Keratinocyte (primary cell): ENCODE data around the gene NTN5. TPM values are rescaled to one million over a fixed set of nuclear protein-coding genes. Genes with fewer than 3 reads are reported as not detected.

Experiments
- DNase-seq: peaks from one replicate; pipeline ENCODE4 v3.0.0-alpha.2; 2011; ENCODE audit warnings: low read depth, missing footprints, low spot score
- FAIRE-seq: peaks from 2 replicates; lab custom pipeline; 2011; peaks lifted over from hg19 to GRCh38; lab: Jason Lieb, UNC
- H2AFZ ChIP-seq: 2 replicates; pipeline ENCODE4 v1.6.0; 2012; ENCODE audit warnings: low read length, control low read depth, inconsistent platforms; ENCODE audit not compliant: control insufficient read depth
- H3K27ac ChIP-seq: 2 replicates; pipeline ENCODE4 v1.5.1; 2011; ENCODE audit warnings: low read length; ENCODE audit not compliant: control insufficient read depth, insufficient read depth
- H3K27me3 ChIP-seq: 3 replicates; pipeline ENCODE4 v1.6.0; 2011; ENCODE audit warnings: low read length; ENCODE audit not compliant: control insufficient read depth, insufficient read depth; ENCODE audit errors: extremely low read depth
- H3K36me3 ChIP-seq, 2 experiments: 2 replicates in 1 of 2; 3 replicates in 1 of 2; pipeline ENCODE4 v1.5.1; 2011; ENCODE audit warnings: low read length in 2 of 2, mild to moderate bottlenecking in 1 of 2; ENCODE audit not compliant: control insufficient read depth in 2 of 2, insufficient read depth in 2 of 2; ENCODE audit errors: extremely low read depth in 1 of 2
- H3K4me1 ChIP-seq: 3 replicates; pipeline ENCODE4 v1.5.1; 2011; ENCODE audit warnings: low read length; ENCODE audit not compliant: control insufficient read depth, insufficient read depth; ENCODE audit errors: extremely low read depth
- H3K4me2 ChIP-seq: 3 replicates; pipeline ENCODE4 v1.6.0; 2011; ENCODE audit warnings: low read depth, low read length; ENCODE audit not compliant: control insufficient read depth, insufficient read depth; ENCODE audit errors: extremely low read depth
- H3K4me3 ChIP-seq, 3 experiments: fragments of 200-600 bp in 1 of 3; sonication (generic) in 1 of 3; 2 replicates in 2 of 3; 3 replicates in 1 of 3; pipeline ENCODE4 v1.5.1; 2011 to 2016; ENCODE audit warnings: low read length in 3 of 3, mild to moderate bottlenecking in 3 of 3, control low read depth in 2 of 3, inconsistent platforms in 1 of 3, low read depth in 1 of 3, mixed read lengths in 1 of 3, mixed run types in 1 of 3, moderate library complexity in 1 of 3; ENCODE audit not compliant: control insufficient read depth in 2 of 3, insufficient read depth in 2 of 3; ENCODE audit errors: extremely low read depth in 1 of 3
- H3K79me2 ChIP-seq: 2 replicates; pipeline ENCODE4 v1.6.0; 2012; ENCODE audit warnings: low read length; ENCODE audit not compliant: control insufficient read depth, insufficient read depth
- H3K9ac ChIP-seq: 3 replicates; pipeline ENCODE4 v1.6.0; 2011; ENCODE audit warnings: low read length; ENCODE audit not compliant: control insufficient read depth, insufficient read depth; ENCODE audit errors: extremely low read depth
- H3K9me1 ChIP-seq: 3 replicates; pipeline ENCODE4 v1.6.0; 2011; ENCODE audit warnings: low read length; ENCODE audit not compliant: control insufficient read depth, insufficient read depth; ENCODE audit errors: extremely low read depth
- H3K9me3 ChIP-seq: 2 replicates; pipeline ENCODE4 v1.5.1; 2012; ENCODE audit warnings: low read depth, low read length; ENCODE audit not compliant: control insufficient read depth
- H4K20me1 ChIP-seq: 3 replicates; pipeline ENCODE4 v1.6.0; 2011; ENCODE audit warnings: low read length; ENCODE audit not compliant: control insufficient read depth, insufficient read depth; ENCODE audit errors: extremely low read depth
- EZH2 ChIP-seq: IDR thresholded peaks from one replicate; pipeline ENCODE4 v1.6.1; 2012; ENCODE audit warnings: inconsistent platforms, mild to moderate bottlenecking, low read length, moderate library complexity
- dilution Hi-C: fragments of 300-500 bp; cut with MboI; formaldehyde crosslinking; loops from one replicate; pipeline ENCODE4 v1.7.0; 2020; ENCODE audit warnings: low sequenced_read_pairs; ENCODE audit not compliant: extremely low pct_ligation_motif_present
- polyA plus RNA-seq, 5 experiments: library from polyadenylated mRNA; depleted of rRNA in 3 of 5; stranded (reverse) in 3 of 5; stranded (forward) in 1 of 5; unstranded in 1 of 5; fragments of >200 nt; gene quantifications; 1 replicate in 1 of 5; 2 replicates in 3 of 5; 3 replicates in 1 of 5; pipeline versions ENCODE4 v1.2.1 to v1.2.3, GENCODE V29; 2011 to 2012; ENCODE audit warnings: missing spikeins in 2 of 5, low read depth in 1 of 5, low replicate concordance in 1 of 5
- TF ChIP-seq, protein P1 (sequence below), 3 experiments: IDR thresholded peaks in 1 of 3; conservative IDR thresholded peaks in 1 of 3; optimal IDR thresholded peaks in 1 of 3; 2 replicates in 2 of 3; 3 replicates in 1 of 3; pipeline versions ENCODE3 to v1.5.1; 2011; ENCODE audit warnings: low read length in 3 of 3, mild to moderate bottlenecking in 3 of 3, moderate library complexity in 2 of 3, control low read depth in 1 of 3, inconsistent platforms in 1 of 3; ENCODE audit not compliant: insufficient read depth in 2 of 3; ENCODE audit errors: extremely low read depth in 1 of 3

NTN5 gene
- polyA plus RNA-seq, 1 donor (not counting 4 experiments of a cell fraction or from before 2014, with no cell fraction given), result 0.07 TPM

GRCh38 chr19:48714759-48715675 lies 42.2 kb upstream of the NTN5 start:
- dilution Hi-C loops, result no loop called here
- TF ChIP-seq, protein P1, sequence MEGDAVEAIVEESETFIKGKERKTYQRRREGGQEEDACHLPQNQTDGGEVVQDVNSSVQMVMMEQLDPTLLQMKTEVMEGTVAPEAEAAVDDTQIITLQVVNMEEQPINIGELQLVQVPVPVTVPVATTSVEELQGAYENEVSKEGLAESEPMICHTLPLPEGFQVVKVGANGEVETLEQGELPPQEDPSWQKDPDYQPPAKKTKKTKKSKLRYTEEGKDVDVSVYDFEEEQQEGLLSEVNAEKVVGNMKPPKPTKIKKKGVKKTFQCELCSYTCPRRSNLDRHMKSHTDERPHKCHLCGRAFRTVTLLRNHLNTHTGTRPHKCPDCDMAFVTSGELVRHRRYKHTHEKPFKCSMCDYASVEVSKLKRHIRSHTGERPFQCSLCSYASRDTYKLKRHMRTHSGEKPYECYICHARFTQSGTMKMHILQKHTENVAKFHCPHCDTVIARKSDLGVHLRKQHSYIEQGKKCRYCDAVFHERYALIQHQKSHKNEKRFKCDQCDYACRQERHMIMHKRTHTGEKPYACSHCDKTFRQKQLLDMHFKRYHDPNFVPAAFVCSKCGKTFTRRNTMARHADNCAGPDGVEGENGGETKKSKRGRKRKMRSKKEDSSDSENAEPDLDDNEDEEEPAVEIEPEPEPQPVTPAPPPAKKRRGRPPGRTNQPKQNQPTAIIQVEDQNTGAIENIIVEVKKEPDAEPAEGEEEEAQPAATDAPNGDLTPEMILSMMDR (optimal IDR thresholded peaks at IDR 0.05 in 1 of 3, IDR thresholded peaks at IDR 0.05 in 1 of 3, conservative IDR thresholded peaks at IDR 0.05 in 1 of 3; ENCODE audit: extremely low read depth in 1 of 3, insufficient read depth in 2 of 3, low read length in 3 of 3), result no peak
- TF ChIP-seq EZH2, result no peak
- Histone ChIP-seq H3K27ac (peak overlapping the region; percentile 71), H3K4me3 (peak overlapping the region; percentile 57 to 79 (median 78)), H3K4me2 (peak overlapping the region; percentile 96), H3K4me1 (peaks cover 30% of the 10 kb centered on the region), H3K9ac (peak overlapping the region; percentile 80), H3K36me3 (no peaks in the 10 kb centered on the region), H3K9me3 (no peaks in the 10 kb centered on the region), H3K79me2 (peaks cover 4% of the 10 kb centered on the region), H3K27me3 (no peaks in the 10 kb centered on the region), H3K9me1 (no peaks in the 10 kb centered on the region), H2AFZ (peak overlapping the region; percentile 63), H4K20me1 (no peaks in the 10 kb centered on the region)
- FAIRE-seq (no peak), DNase-seq (no peak)

GRCh38 chr19:48713864-48714755 lies 41.3 kb upstream of the NTN5 start:
- peak overlapping the region; percentile 80 for H3K9ac ChIP-seq
- no peak for TF ChIP-seq EZH2
- TF ChIP-seq, protein P1 (optimal IDR thresholded peaks at IDR 0.05 in 1 of 3, IDR thresholded peaks at IDR 0.05 in 1 of 3, conservative IDR thresholded peaks at IDR 0.05 in 1 of 3; ENCODE audit: extremely low read depth in 1 of 3, insufficient read depth in 2 of 3, low read length in 3 of 3), result peak in 1 of 3 experiments; percentile 10
- H2AFZ ChIP-seq, result peak overlapping the region; percentile 96
- H3K4me3 ChIP-seq, result peak overlapping the region; percentile 71 to 94 (median 81)
- DNase-seq, result peak; percentile 96
- peak overlapping the region; percentile 96 for H3K4me2 ChIP-seq
- H3K27ac ChIP-seq, result peak overlapping the region; percentile 71
- H3K9me1 ChIP-seq, result no peaks in the 10 kb centered on the region
- FAIRE-seq, result peak; percentile 75
- dilution Hi-C loops, result no loop called here
- H3K27me3 ChIP-seq, result no peaks in the 10 kb centered on the region
- no peaks in the 10 kb centered on the region for H3K9me3 ChIP-seq
- H3K36me3 ChIP-seq, result no peaks in the 10 kb centered on the region
- H3K79me2 ChIP-seq, result peaks cover 4% of the 10 kb centered on the region
- peaks cover 30% of the 10 kb centered on the region for H3K4me1 ChIP-seq
- no peaks in the 10 kb centered on the region for H4K20me1 ChIP-seq
